HepG2 (cell line): ENCODE data around the gene ANXA7.

Experiments used
- PHB2 ChIP-seq: fragments of 450-650 bp; IDR thresholded peaks from 2 replicates; pipeline ENCODE4 v1.6.1; 2018; ENCODE audit not compliant: partially characterized antibody
- SIN3A ChIP-seq: IDR thresholded peaks from 2 replicates; pipeline ENCODE4 v1.6.1; 2011; ENCODE audit warnings: low read depth, mild to moderate bottlenecking, control low read depth, low read length, borderline replicate concordance
- SMC3 ChIP-seq: IDR thresholded peaks from 2 replicates; pipeline ENCODE4 v1.6.1; 2011; ENCODE audit warnings: low read length, improper control_type of control experiment
- ZNF24 ChIP-seq: fragments of 450-650 bp; IDR thresholded peaks from 2 replicates; pipeline ENCODE4 v1.6.1; 2017; ENCODE audit warnings: antibody characterized with exemption, mild to moderate bottlenecking
- TF ChIP-seq, protein P1 (sequence below): sonication (generic); formaldehyde crosslinking; IDR thresholded peaks from 2 replicates; pipeline ENCODE4 v1.5.0; 2020; ENCODE audit warnings: mild to moderate bottlenecking, missing genetic modification reagents, moderate library complexity

DNA sequence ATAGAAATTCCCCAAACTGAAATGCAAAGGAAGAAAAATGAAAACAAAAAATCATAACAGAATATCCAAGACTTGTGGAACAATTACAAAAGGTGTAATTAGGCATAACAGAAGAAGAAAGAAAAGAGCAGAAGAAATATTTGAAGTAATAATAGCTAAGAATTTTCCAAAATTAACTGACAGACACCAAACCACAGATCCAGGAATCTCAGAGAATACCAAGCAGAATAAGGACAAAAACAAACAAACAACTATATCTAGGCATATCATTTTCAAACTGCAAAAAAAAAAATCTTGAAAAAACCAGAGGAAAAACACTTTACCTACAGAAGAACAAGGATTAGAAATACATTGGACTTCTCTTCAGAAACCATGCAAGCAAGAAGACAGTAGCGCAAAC lies 80.7 kb downstream of the ANXA7 start:
- TF ChIP-seq PHB2 (no peak), ZNF24 (no peak), SIN3A (no peak), SMC3 (no peak)
- TF ChIP-seq, protein P1, sequence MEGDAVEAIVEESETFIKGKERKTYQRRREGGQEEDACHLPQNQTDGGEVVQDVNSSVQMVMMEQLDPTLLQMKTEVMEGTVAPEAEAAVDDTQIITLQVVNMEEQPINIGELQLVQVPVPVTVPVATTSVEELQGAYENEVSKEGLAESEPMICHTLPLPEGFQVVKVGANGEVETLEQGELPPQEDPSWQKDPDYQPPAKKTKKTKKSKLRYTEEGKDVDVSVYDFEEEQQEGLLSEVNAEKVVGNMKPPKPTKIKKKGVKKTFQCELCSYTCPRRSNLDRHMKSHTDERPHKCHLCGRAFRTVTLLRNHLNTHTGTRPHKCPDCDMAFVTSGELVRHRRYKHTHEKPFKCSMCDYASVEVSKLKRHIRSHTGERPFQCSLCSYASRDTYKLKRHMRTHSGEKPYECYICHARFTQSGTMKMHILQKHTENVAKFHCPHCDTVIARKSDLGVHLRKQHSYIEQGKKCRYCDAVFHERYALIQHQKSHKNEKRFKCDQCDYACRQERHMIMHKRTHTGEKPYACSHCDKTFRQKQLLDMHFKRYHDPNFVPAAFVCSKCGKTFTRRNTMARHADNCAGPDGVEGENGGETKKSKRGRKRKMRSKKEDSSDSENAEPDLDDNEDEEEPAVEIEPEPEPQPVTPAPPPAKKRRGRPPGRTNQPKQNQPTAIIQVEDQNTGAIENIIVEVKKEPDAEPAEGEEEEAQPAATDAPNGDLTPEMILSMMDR: no peak
